SK-N-SH treated with all-trans-retinoic acid at 6 μM for 48 hours (cell line): ENCODE measurements around the gene MED15.

Source experiments
- ARNTL ChIP-seq: fragments of 450-650 bp; formaldehyde crosslinking; IDR thresholded peaks from 2 replicates; pipeline ENCODE4 v1.5.0; 2020; ENCODE audit warnings: low read depth, mild to moderate bottlenecking, moderate library complexity, borderline replicate concordance
- CREB5 ChIP-seq: fragments of 250-450 bp; sonication (Bioruptor Pico); IDR thresholded peaks from 2 replicates; pipeline ENCODE4 v1.5.1; 2020; ENCODE audit warnings: low read depth, mild to moderate bottlenecking, moderate library complexity
- GLIS3 ChIP-seq: fragments of 250-450 bp; sonication (Bioruptor Pico); IDR thresholded peaks from 2 replicates; pipeline ENCODE4 v1.5.0; 2020; ENCODE audit warnings: mild to moderate bottlenecking, moderate library complexity
- ISL1 ChIP-seq: fragments of 250-450 bp; sonication (Bioruptor Pico); IDR thresholded peaks from 2 replicates; pipeline ENCODE4 v2.1.2; 2022; ENCODE audit warnings: mild to moderate bottlenecking, moderate library complexity
- OSR1 ChIP-seq: fragments of 250-450 bp; sonication (Bioruptor Pico); IDR thresholded peaks from 2 replicates; pipeline ENCODE4 v1.8.0; 2022; ENCODE audit warnings: moderate library complexity, mild to moderate bottlenecking, inconsistent platforms
- RARB ChIP-seq: fragments of 250-450 bp; sonication (Bioruptor Pico); IDR thresholded peaks from 2 replicates; pipeline ENCODE4 v1.8.0; 2021; ENCODE audit warnings: mild to moderate bottlenecking, moderate library complexity
- TOX ChIP-seq: fragments of 250-450 bp; sonication (Bioruptor Pico); IDR thresholded peaks from 2 replicates; pipeline ENCODE4 v1.8.0; 2021; ENCODE audit warnings: mild to moderate bottlenecking, moderate library complexity, borderline replicate concordance
- ZFP30 ChIP-seq: fragments of 450-650 bp; formaldehyde crosslinking; IDR thresholded peaks from 2 replicates; pipeline ENCODE4 v1.5.0; 2022; ENCODE audit warnings: mild to moderate bottlenecking, moderate library complexity
- ZNF565 ChIP-seq: fragments of 450-650 bp; formaldehyde crosslinking; conservative IDR thresholded peaks from 2 replicates; pipeline ENCODE4 v1.5.0; 2020; ENCODE audit warnings: low read depth, mild to moderate bottlenecking, moderate library complexity
- ZNF70 ChIP-seq: fragments of 450-650 bp; formaldehyde crosslinking; IDR thresholded peaks from 2 replicates; pipeline ENCODE4 v1.5.0; 2020; ENCODE audit warnings: mild to moderate bottlenecking, moderate library complexity
- ZNF8 ChIP-seq: fragments of 450-650 bp; formaldehyde crosslinking; IDR thresholded peaks from 2 replicates; pipeline ENCODE4 v1.5.0; 2020; ENCODE audit warnings: mild to moderate bottlenecking, moderate library complexity
- TF ChIP-seq, protein P1 (sequence below): fragments of 250-450 bp; sonication (Bioruptor Pico); IDR thresholded peaks from 2 replicates; pipeline ENCODE4 v1.8.0; 2020; ENCODE audit warnings: mild to moderate bottlenecking, moderate library complexity, borderline replicate concordance

DNA sequence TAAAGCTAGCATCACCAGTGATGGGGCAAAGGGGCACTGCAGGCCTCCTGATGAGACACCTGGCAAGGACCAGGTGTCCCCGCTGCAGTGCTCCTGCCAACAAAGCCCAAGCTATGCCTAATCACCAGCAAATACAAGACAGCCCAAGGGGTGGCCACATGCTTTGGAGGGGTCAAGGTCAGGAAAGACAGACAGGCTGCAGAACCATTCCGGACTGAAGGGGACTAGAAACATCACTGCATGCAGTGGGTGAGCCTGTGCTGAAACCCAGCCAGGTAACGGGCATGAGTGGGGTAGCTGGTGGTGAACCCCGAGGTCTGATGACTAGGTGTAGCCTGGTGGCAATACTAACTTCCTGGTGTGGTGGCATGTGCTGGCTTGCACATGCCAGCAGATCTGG lies 111.1 kb downstream of the MED15 start:
- TF ChIP-seq OSR1 (CRISPR knock-in tag), result no peak
- no peak for TF ChIP-seq ZNF70 (CRISPR knock-in tag)
- TF ChIP-seq ZFP30 (CRISPR knock-in tag), result no peak
- no peak for TF ChIP-seq ZNF565 (CRISPR knock-in tag)
- no peak for TF ChIP-seq TOX (CRISPR knock-in tag)
- no peak for TF ChIP-seq CREB5 (CRISPR knock-in tag)
- no peak for TF ChIP-seq ARNTL (CRISPR knock-in tag)
- no peak for TF ChIP-seq ISL1 (CRISPR knock-in tag)
- no peak for TF ChIP-seq ZNF8
- TF ChIP-seq, protein P1, sequence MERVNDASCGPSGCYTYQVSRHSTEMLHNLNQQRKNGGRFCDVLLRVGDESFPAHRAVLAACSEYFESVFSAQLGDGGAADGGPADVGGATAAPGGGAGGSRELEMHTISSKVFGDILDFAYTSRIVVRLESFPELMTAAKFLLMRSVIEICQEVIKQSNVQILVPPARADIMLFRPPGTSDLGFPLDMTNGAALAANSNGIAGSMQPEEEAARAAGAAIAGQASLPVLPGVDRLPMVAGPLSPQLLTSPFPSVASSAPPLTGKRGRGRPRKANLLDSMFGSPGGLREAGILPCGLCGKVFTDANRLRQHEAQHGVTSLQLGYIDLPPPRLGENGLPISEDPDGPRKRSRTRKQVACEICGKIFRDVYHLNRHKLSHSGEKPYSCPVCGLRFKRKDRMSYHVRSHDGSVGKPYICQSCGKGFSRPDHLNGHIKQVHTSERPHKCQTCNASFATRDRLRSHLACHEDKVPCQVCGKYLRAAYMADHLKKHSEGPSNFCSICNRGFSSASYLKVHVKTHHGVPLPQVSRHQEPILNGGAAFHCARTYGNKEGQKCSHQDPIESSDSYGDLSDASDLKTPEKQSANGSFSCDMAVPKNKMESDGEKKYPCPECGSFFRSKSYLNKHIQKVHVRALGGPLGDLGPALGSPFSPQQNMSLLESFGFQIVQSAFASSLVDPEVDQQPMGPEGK, result no peak
- TF ChIP-seq RARB (CRISPR knock-in tag), result no peak
- TF ChIP-seq GLIS3, result no peak
